Astrocyte of the spinal cord (primary cell): ENCODE measurements around the gene LMBR1.

Source experiments
- DNase-seq: peaks from one replicate; pipeline ENCODE4 v3.0.0; 2011; ENCODE audit warnings: low read depth, low spot score
- H3K4me3 ChIP-seq: 2 replicates; pipeline ENCODE4 v1.5.1; 2011; ENCODE audit warnings: low read depth, mild to moderate bottlenecking, low read length, moderate library complexity
- in situ Hi-C: cut with HindIII; loops from 2 replicates; pipeline ENCODE4 v1.10.0; 2017; ENCODE audit warnings: low sequenced_read_pairs
- TF ChIP-seq, protein P1 (sequence below): IDR thresholded peaks from 2 replicates; pipeline ENCODE4 v1.5.1; 2012; ENCODE audit warnings: low read depth, mild to moderate bottlenecking, low read length, inconsistent platforms

Gene LMBR1

DNA sequence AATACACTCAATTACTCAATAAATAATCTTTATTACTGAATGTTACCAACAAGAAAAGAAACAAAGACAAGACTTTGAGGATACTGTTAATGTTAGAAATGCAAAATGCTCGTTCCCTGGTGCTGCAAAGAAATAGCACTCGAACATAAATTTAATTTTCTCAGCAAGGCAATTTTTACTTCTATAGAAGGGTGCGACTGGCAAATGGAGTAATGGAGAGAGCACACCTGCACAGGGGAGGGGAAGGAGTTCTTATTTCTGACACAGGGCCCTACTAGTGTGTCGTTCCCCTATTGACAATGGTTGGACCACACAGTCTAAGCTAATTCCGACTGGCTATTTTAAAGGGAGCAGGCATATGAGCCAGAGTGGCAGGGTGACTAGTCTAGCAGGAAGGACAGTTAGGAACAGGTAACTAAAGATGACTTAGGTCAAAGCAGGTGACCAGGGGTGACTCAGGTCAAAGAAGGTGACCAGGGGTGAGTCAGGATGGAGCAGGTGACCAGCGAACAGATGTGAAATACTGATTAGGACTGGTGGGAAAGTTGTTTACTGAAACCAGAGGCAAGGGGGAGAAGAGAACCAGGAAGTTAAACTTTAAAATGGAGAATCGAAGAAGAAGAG lies 133.3 kb downstream of the LMBR1 start:
- DNase-seq: no peak
- TF ChIP-seq, protein P1, sequence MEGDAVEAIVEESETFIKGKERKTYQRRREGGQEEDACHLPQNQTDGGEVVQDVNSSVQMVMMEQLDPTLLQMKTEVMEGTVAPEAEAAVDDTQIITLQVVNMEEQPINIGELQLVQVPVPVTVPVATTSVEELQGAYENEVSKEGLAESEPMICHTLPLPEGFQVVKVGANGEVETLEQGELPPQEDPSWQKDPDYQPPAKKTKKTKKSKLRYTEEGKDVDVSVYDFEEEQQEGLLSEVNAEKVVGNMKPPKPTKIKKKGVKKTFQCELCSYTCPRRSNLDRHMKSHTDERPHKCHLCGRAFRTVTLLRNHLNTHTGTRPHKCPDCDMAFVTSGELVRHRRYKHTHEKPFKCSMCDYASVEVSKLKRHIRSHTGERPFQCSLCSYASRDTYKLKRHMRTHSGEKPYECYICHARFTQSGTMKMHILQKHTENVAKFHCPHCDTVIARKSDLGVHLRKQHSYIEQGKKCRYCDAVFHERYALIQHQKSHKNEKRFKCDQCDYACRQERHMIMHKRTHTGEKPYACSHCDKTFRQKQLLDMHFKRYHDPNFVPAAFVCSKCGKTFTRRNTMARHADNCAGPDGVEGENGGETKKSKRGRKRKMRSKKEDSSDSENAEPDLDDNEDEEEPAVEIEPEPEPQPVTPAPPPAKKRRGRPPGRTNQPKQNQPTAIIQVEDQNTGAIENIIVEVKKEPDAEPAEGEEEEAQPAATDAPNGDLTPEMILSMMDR: no peak
- in situ Hi-C loops: no loop called here
- no peak overlapping the region for H3K4me3 ChIP-seq

DNA sequence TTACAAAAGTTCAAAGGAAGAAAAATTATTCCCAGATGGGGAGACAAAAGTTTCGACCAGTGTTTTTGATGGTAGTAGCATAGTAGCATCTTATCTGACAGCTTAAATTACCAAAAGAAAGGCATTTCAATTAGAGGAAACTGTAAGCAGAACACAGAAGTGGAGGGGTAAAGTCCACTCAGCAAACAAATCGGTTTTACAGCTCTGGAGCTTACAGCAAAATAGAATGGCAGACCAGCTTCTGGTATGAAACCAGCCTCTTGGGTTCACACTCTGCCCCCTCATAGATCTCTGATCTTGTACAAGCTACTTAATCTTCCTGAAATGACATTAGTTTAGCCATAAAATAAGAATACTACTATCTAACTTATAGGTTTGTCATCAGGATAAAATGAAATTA lies 133.8 kb downstream of the LMBR1 start:
- no peak overlapping the region for H3K4me3 ChIP-seq
- TF ChIP-seq, protein P1: no peak
- no peak for DNase-seq
- in situ Hi-C loops: no loop called here

DNA sequence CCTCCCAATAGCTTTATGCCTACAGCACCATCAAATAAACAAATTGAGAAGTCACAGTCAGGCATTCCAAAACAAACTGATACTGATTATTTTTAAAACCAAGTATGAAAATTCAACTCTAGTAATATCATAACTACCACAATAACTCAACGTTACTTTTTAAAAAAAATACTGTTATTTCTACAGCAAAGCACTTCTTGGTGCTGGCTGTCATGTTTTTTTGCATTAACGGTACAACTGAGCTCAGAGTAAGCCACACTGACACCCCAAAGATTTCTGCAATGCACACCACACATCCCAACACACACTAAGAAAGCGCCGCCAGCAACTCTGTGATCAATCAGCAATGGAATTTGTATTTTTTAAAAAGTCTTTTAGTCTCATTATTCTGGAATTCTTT lies 138.8 kb downstream of the LMBR1 start:
- no peak overlapping the region for H3K4me3 ChIP-seq
- no peak for DNase-seq
- TF ChIP-seq, protein P1: no peak
- in situ Hi-C loops: no loop called here

DNA sequence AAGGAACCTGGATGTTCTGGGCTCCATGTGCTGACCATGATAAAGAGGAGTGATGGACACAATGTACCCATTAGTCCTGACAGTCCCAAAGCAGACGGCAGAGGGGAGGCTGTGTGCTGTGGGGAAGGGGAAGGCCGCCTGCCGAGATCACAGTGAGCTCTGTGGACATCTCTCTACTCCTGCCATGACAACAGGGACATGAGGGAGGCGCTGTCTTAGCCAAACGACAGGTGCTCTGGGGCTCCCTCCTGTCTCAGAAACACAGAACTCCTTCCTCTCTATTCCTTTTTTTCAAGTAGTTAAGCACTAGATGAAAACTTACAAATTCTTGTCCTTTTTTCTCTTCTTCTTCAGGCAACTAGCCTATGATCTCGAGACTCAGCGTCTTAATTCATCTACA lies 139.4 kb downstream of the LMBR1 start:
- H3K4me3 ChIP-seq: no peak overlapping the region
- TF ChIP-seq, protein P1: no peak
- in situ Hi-C loops: no loop called here
- no peak for DNase-seq

DNA sequence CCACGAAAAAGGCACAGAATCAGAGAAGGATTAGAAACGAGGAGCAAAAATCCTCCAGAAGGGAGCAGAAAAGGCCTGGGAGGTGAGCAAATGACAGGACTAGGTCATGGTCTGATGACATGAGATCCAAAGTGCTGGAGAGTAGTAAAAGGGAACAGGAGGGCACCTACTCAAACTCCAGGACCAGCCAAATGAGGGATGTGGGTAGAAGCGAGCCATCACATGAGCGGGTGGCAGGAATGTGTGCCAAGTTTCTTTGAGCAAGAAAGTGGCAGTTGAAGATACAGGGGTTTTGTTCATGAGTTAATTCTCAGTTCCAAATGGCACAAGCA lies 139.8 kb downstream of the LMBR1 start:
- no peak overlapping the region for H3K4me3 ChIP-seq
- DNase-seq: no peak
- in situ Hi-C loops: no loop called here

DNA sequence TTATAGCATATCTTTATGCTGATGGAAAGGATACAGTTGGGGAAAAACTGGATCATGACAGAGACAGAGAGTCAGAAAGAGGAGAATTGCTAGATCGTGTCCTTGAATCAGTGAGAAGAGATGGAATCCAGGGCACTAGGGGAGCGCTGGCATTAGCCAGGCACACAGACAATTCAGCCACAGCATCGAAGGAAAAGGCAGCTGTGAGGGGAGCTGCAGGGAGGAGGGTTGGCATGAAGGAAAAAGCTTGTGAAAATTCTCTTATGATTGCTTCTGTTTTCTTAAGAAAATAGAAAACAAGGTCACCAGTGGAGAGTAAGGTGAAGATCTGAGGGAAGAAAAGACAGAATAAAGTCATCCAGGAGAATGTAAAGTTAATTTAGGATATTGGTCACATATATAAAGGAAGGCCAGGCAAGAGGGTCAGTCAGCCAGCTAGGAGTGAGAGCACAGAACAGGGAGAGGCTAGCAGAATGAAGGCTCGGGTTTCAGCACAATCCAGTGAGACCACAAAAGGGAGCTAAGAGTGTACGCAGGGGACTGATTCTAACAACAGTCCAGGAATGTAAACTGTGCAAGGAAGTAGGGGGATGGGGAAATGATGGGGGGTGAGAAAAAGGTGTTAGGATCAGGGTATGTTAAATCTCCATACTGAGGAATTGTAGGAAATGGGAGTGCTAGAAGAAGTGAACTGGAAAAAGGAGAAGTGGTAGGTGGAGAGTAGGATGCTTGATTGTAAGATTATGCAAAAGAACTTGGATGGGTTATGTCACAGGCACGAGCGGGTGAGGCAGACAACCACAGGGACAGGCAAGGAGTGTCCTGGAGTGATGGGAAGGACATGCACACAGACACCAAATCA lies 140.4 kb downstream of the LMBR1 start:
- H3K4me3 ChIP-seq: no peak overlapping the region
- in situ Hi-C loops: no loop called here
- peak; percentile 73 for DNase-seq
- TF ChIP-seq, protein P1: no peak

More for the DNA sequence above, 139.8 kb downstream of the LMBR1 start:
- TF ChIP-seq, protein P1: no peak
